ENCODE measurements around the gene CMBL.

DNA sequence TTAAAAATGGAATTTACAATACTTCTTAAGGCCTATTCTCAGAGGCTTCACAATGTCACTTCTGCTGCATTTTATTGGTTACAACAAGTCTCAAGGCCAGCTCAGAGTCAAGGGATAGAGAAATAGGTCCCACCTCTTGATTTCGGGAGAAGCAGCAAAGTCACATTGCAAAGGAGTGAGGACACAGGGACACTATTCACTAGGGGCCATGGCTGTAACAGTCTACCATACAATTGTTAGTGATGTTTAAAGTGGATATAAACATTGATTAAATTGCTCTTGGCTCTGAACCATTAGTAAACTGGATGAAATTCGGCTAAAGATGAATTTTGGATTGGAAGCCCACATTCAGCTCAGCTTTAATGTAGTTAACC lies 21.7 kb upstream of the CMBL start:
- TF ChIP-seq, protein P1, sequence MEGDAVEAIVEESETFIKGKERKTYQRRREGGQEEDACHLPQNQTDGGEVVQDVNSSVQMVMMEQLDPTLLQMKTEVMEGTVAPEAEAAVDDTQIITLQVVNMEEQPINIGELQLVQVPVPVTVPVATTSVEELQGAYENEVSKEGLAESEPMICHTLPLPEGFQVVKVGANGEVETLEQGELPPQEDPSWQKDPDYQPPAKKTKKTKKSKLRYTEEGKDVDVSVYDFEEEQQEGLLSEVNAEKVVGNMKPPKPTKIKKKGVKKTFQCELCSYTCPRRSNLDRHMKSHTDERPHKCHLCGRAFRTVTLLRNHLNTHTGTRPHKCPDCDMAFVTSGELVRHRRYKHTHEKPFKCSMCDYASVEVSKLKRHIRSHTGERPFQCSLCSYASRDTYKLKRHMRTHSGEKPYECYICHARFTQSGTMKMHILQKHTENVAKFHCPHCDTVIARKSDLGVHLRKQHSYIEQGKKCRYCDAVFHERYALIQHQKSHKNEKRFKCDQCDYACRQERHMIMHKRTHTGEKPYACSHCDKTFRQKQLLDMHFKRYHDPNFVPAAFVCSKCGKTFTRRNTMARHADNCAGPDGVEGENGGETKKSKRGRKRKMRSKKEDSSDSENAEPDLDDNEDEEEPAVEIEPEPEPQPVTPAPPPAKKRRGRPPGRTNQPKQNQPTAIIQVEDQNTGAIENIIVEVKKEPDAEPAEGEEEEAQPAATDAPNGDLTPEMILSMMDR (CRISPR knock-in tag; IDR thresholded peaks at IDR 0.05): no peak
- TF ChIP-seq ZNF644 (CRISPR knock-in tag; IDR thresholded peaks at IDR 0.05; ENCODE audit: low read depth) (no peak), SETDB1 (CRISPR knock-in tag; IDR thresholded peaks at IDR 0.05; ENCODE audit: borderline replicate concordance) (no peak), DMAP1 (CRISPR knock-in tag; IDR thresholded peaks at IDR 0.05) (no peak)
- TF ChIP-seq, protein P2, sequence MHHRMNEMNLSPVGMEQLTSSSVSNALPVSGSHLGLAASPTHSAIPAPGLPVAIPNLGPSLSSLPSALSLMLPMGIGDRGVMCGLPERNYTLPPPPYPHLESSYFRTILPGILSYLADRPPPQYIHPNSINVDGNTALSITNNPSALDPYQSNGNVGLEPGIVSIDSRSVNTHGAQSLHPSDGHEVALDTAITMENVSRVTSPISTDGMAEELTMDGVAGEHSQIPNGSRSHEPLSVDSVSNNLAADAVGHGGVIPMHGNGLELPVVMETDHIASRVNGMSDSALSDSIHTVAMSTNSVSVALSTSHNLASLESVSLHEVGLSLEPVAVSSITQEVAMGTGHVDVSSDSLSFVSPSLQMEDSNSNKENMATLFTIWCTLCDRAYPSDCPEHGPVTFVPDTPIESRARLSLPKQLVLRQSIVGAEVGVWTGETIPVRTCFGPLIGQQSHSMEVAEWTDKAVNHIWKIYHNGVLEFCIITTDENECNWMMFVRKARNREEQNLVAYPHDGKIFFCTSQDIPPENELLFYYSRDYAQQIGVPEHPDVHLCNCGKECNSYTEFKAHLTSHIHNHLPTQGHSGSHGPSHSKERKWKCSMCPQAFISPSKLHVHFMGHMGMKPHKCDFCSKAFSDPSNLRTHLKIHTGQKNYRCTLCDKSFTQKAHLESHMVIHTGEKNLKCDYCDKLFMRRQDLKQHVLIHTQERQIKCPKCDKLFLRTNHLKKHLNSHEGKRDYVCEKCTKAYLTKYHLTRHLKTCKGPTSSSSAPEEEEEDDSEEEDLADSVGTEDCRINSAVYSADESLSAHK (CRISPR knock-in tag; IDR thresholded peaks at IDR 0.05; ENCODE audit: borderline replicate concordance): no peak

All from HepG2 (cell line).